Measurements from ENCODE around the gene HSPA1A. TPM values are rescaled to one million over a fixed set of nuclear protein-coding genes. Genes with fewer than 3 reads are reported as not detected.

Gene HSPA1A
- total and polyA plus RNA-seq, 9 of the 15 experiments (the other 6 are each of a cell fraction or from before 2014, with no cell fraction given), result 2.2 to 273 (median 107) TPM

DNA sequence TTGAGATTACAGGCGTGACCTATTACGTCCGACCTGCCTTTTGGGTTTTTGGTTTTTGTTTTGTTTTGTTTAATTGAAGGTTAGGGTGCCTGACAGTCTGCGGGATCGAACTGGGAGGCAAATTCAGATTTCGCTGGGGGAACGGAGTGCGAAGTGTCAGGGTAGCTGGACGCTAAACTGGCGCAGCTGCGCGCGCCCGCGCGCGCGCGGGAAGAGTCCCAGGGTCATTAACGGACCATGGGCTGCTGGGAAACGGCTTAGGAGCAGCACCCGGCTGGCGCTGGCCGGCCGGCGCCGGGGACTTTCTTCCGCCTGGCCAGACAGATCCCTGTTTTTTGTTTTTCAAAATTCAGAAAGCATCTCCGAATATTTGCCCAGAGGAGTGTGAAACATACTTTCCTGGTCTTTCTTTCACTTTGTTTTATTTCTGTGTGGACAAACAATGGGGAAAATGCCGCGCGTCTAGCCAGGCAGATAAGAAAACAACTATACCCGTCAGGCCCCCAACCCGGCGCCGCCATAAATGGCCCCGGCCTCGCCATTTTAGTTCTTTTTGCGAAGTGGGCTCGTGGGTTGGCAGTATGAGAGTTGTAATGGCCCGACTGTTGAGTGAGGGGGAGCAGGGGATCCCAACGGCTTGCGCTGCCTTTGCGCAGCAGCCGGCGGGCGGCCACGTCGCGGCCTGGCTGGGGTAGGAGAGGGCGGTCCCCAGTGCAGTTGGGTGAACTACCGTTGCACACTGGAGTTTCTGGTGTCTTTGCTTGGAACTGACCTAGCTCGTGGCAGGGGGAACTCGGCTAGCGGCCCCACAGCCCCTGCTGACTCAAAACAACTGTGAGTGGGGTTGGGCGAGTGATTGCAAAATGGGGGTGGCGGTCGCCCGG lies 19.3 kb downstream of the HSPA1A start:
- Histone ChIP-seq H3K79me2 (ENCODE audit: control insufficient read depth, insufficient read depth, low read length) (peaks cover 91% of the 10 kb centered on the region), H4K20me1 (replicated peaks; ENCODE audit: control insufficient read depth, insufficient read depth, low read length) (peaks cover 33% of the 10 kb centered on the region), H3K27ac (ENCODE audit: extremely low read depth, low read depth, low read length) (peak overlapping the region; percentile 88), H3K4me3 (peak overlapping the region; percentile 85), H3K4me2 (ENCODE audit: insufficient read depth, low read length) (peak overlapping the region; percentile 94), H2AFZ (ENCODE audit: low read depth, low read length) (peak overlapping the region; percentile 88), H3K27me3 (ENCODE audit: control insufficient read depth in 2 of 2, insufficient read depth in 2 of 2, low read length in 2 of 2) (no peaks in the 10 kb centered on the region), H3K9me3 (replicated peaks; ENCODE audit: control insufficient read depth, insufficient read depth, low read depth, low read length) (no peaks in the 10 kb centered on the region; the same call in 1 of the 2 replicates), H3K4me1 (replicated peaks in 1 of 2; ENCODE audit: control insufficient read depth in 2 of 2, insufficient read depth in 2 of 2, low read length in 2 of 2) (peaks cover 41 to 55% of the 10 kb centered on the region in 2 experiments), H3K9ac (ENCODE audit: insufficient read depth in 1 of 2, low read depth in 2 of 2, low read length in 2 of 2) (peak overlapping the region; percentile 98 to 100), H3K36me3 (ENCODE audit: control insufficient read depth, insufficient read depth, low read length) (peaks cover 65% of the 10 kb centered on the region), H3K9me1 (ENCODE audit: control insufficient read depth, insufficient read depth, low read length) (no peaks in the 10 kb centered on the region)
- no TSS peak for BruUV-seq (replicated peaks)
- CTCF ChIA-PET (ENCODE audit: low intra/inter-chr PET ratio), result interaction anchor here (0.7 to 1.0 kb wide), 2 partner anchors 54 to 70 kb away, joined by 3 to 4 read pairs; no protein-coding TSS in a partner anchor
- DNase-seq (ENCODE audit: extremely low read depth in 1 of 4, low spot score in 3 of 4), result peak; percentile 88 to 99 (median 94)
- FAIRE-seq, result peak; percentile 82
- in situ Hi-C loops (cut with MboI) (no loop called here), intact Hi-C loops (cut with micrococcal nuclease) (loop anchor here (1.0 kb wide), 4 partner anchors 29 to 182 kb away; partner anchors contain the start of gene BAG6)
- ATAC-seq, result peak; percentile 79
- POLR2A ChIA-PET, result interaction anchor here (0.5 to 13.1 kb wide), 52 partner anchors 8 to 1137 kb away, joined by 3 to 229 read pairs (median 4); partner anchors contain the start of genes ABHD16A, APOM, ATF6B and BAG6
- whole genome bisulfite sequencing (ENCODE audit: insufficient coverage, low coverage, missing lambda C conversion rate), result 1% methylated on average over 59 of the region's 59 CpGs
- no peak for TF ChIP-seq ZNF354B (CRISPR knock-in tag; IDR thresholded peaks at IDR 0.05)
- TF ChIP-seq ATF4 (CRISPR knock-in tag; IDR thresholded peaks at IDR 0.05), result peak; percentile 60; the same call in 1 of the 2 replicates
- TF ChIP-seq CHD2 (IDR thresholded peaks at IDR 0.05; ENCODE audit: low read depth, low read length), result no peak
- no peak for TF ChIP-seq SFPQ (IDR thresholded peaks at IDR 0.05; ENCODE audit: low read depth, low read length)
- TF ChIP-seq ZNF239 (CRISPR knock-in tag; IDR thresholded peaks at IDR 0.05), result peak; percentile 34; the same call in 1 of the 2 replicates
- peak; percentile 79; the same call in 1 of the 2 replicates for TF ChIP-seq KLF1 (tag; IDR thresholded peaks at IDR 0.05)
- TF ChIP-seq SREBF1 (IDR thresholded peaks at IDR 0.05; ENCODE audit: borderline replicate concordance, low read depth, low read length), result no peak
- peak; percentile 92 for TF ChIP-seq POLR2AphosphoS2 (IDR thresholded peaks at IDR 0.05; ENCODE audit: low read length)
- peak; percentile 56 to 70; a peak in 3 of 4 replicates for TF ChIP-seq TBL1XR1 (IDR thresholded peaks at IDR 0.05; ENCODE audit: low read length in 2 of 2)
- TF ChIP-seq ZNF217 (CRISPR knock-in tag; IDR thresholded peaks at IDR 0.05), result no peak
- TF ChIP-seq, protein P1, sequence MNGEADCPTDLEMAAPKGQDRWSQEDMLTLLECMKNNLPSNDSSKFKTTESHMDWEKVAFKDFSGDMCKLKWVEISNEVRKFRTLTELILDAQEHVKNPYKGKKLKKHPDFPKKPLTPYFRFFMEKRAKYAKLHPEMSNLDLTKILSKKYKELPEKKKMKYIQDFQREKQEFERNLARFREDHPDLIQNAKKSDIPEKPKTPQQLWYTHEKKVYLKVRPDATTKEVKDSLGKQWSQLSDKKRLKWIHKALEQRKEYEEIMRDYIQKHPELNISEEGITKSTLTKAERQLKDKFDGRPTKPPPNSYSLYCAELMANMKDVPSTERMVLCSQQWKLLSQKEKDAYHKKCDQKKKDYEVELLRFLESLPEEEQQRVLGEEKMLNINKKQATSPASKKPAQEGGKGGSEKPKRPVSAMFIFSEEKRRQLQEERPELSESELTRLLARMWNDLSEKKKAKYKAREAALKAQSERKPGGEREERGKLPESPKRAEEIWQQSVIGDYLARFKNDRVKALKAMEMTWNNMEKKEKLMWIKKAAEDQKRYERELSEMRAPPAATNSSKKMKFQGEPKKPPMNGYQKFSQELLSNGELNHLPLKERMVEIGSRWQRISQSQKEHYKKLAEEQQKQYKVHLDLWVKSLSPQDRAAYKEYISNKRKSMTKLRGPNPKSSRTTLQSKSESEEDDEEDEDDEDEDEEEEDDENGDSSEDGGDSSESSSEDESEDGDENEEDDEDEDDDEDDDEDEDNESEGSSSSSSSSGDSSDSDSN (IDR thresholded peaks at IDR 0.05; ENCODE audit: borderline replicate concordance in 1 of 2, low read depth in 2 of 2, low read length in 2 of 2), result no peak
